ENCODE results near the gene UNC13D.
"Not testable (repeated sequence)": the region's sequence is repeated elsewhere in the genome, so short reads cannot be mapped to it uniquely, and the experiment has no call there.

The UNC13D gene

GRCh38 chr17:75854101-75854748 is 10.0 kb upstream of the UNC13D start:
- H3K4me3 ChIP-seq (ENCODE audit: low read depth, low read length): peak overlapping the region; percentile 88
- DNase-seq (ENCODE audit: low read depth): no peak

GRCh38 chr17:75853433-75853832 is 9.2 kb upstream of the UNC13D start:
- H3K4me3 ChIP-seq (ENCODE audit: low read depth, low read length): no peak overlapping the region
- no peak for DNase-seq (ENCODE audit: low read depth)

- H3K4me3 ChIP-seq (ENCODE audit: low read depth, low read length): not testable (repeated sequence)
These were observed 7.4 kb upstream of the UNC13D start for GRCh38 chr17:75851693-75851991.

GRCh38 chr17:75850928-75851692 is 6.9 kb upstream of the UNC13D start:
- no peak for DNase-seq (ENCODE audit: low read depth)

More at GRCh38 chr17:75851693-75851991, 7.4 kb upstream of the UNC13D start:
- DNase-seq (ENCODE audit: low read depth): not testable (repeated sequence)

GRCh38 chr17:75849724-75850123 is 5.5 kb upstream of the UNC13D start:
- DNase-seq (ENCODE audit: low read depth): no peak
- H3K4me3 ChIP-seq (ENCODE audit: low read depth, low read length): no peak overlapping the region

More at GRCh38 chr17:75850928-75851692, 6.9 kb upstream of the UNC13D start:
- no peak overlapping the region for H3K4me3 ChIP-seq (ENCODE audit: low read depth, low read length)

- DNase-seq (ENCODE audit: low read depth): no peak
- no peak overlapping the region for H3K4me3 ChIP-seq (ENCODE audit: low read depth, low read length)
These were observed 5.1 kb upstream of the UNC13D start for GRCh38 chr17:75849279-75849646.

GRCh38 chr17:75848523-75849278 is 4.5 kb upstream of the UNC13D start:
- no peak overlapping the region for H3K4me3 ChIP-seq (ENCODE audit: low read depth, low read length)
- no peak for DNase-seq (ENCODE audit: low read depth)

GRCh38 chr17:75847614-75848522 is 3.7 kb upstream of the UNC13D start:
- no peak overlapping the region for H3K4me3 ChIP-seq (ENCODE audit: low read depth, low read length)

GRCh38 chr17:75846692-75847613 is 2.7 kb upstream of the UNC13D start:
- H3K4me3 ChIP-seq (ENCODE audit: low read depth, low read length): no peak overlapping the region
- DNase-seq (ENCODE audit: low read depth): no peak

More at GRCh38 chr17:75847614-75848522, 3.7 kb upstream of the UNC13D start:
- no peak for DNase-seq (ENCODE audit: low read depth)

GRCh38 chr17:75845933-75846691 is 1.9 kb upstream of the UNC13D start:
- H3K4me3 ChIP-seq (ENCODE audit: low read depth, low read length): no peak overlapping the region
- DNase-seq (ENCODE audit: low read depth): no peak

- DNase-seq (ENCODE audit: low read depth): no peak
- no peak overlapping the region for H3K4me3 ChIP-seq (ENCODE audit: low read depth, low read length)
These were observed 981 bp upstream of the UNC13D start for GRCh38 chr17:75845058-75845711.

- no peak overlapping the region for H3K4me3 ChIP-seq (ENCODE audit: low read depth, low read length)
These were observed 390 bp upstream of the UNC13D start for GRCh38 chr17:75844530-75845057.

GRCh38 chr17:75842963-75843576 is 1.1 kb downstream of the UNC13D start:
- no peak for DNase-seq (ENCODE audit: low read depth)
- no peak overlapping the region for H3K4me3 ChIP-seq (ENCODE audit: low read depth, low read length)

More at GRCh38 chr17:75844530-75845057, 390 bp upstream of the UNC13D start:
- DNase-seq (ENCODE audit: low read depth): no peak

- DNase-seq (ENCODE audit: low read depth): no peak
- no peak overlapping the region for H3K4me3 ChIP-seq (ENCODE audit: low read depth, low read length)
These were observed 1.8 kb downstream of the UNC13D start for GRCh38 chr17:75842411-75842810.

GRCh38 chr17:75840799-75841164 is 3.4 kb downstream of the UNC13D start:
- no peak overlapping the region for H3K4me3 ChIP-seq (ENCODE audit: low read depth, low read length)
- no peak for DNase-seq (ENCODE audit: low read depth)

- no peak for DNase-seq (ENCODE audit: low read depth)
- no peak overlapping the region for H3K4me3 ChIP-seq (ENCODE audit: low read depth, low read length)
These were observed 4.0 kb downstream of the UNC13D start for GRCh38 chr17:75839942-75840798.

All from skeletal muscle cell (primary cell).